OCI-LY7 (cell line): ENCODE measurements around the gene EYA2. TPM values are rescaled to one million over a fixed set of nuclear protein-coding genes. Genes with fewer than 3 reads are reported as not detected.
A peak's percentile ranks its signal among the peaks of the same experiment; 100 is the strongest.

Source experiments
- BruUV-seq: library from RNA; stranded (reverse); fragments of 400-500 nt; replicated peaks from 2 replicates; lab custom pipeline; 2021; lab: Mats Ljungman, UMichigan
- CTCF ChIA-PET: fragments of 300-600 bp; sonication (Branson Sonifier 250); formaldehyde crosslinking; loops from one replicate; lab custom pipeline; 2022; ENCODE audit warnings: antibody characterized with exemption; ENCODE audit not compliant: unreplicated experiment; lab: Charles Lee
- POLR2A ChIA-PET: fragments of 300-600 bp; sonication (Branson Sonifier 250); formaldehyde crosslinking; loops from one replicate; lab custom pipeline; 2022; ENCODE audit warnings: antibody characterized with exemption; lab: Charles Lee
- DNase-seq: peaks from one replicate; pipeline ENCODE4 v3.0.0-alpha.2; 2015; ENCODE audit warnings: low spot score
- H2AFZ ChIP-seq: fragments of 200-600 bp; sonication (generic), shearing (Covaris generic); 2 replicates; pipeline ENCODE4 v1.6.1; 2014; ENCODE audit warnings: mild to moderate bottlenecking, antibody characterized with exemption, low read length, moderate library complexity
- H3K27ac ChIP-seq: fragments of 200-600 bp; sonication (generic); 2 replicates; pipeline ENCODE4 v1.5.1; 2014; ENCODE audit warnings: mixed run types, low read depth, mild to moderate bottlenecking, moderate library complexity, low read length, inconsistent platforms; ENCODE audit not compliant: poor library complexity, severe bottlenecking
- H3K36me3 ChIP-seq: fragments of 200-600 bp; sonication (generic); 2 replicates; pipeline ENCODE4 v1.6.1; 2014; ENCODE audit warnings: mild to moderate bottlenecking, antibody characterized with exemption, low read length, moderate library complexity, mixed read lengths; ENCODE audit not compliant: insufficient read depth
- H3K4me1 ChIP-seq: fragments of 200-600 bp; sonication (generic); 2 replicates; pipeline ENCODE4 v1.5.1; 2014; ENCODE audit warnings: mild to moderate bottlenecking, low read length; ENCODE audit not compliant: insufficient read depth, poor library complexity, severe bottlenecking
- H3K4me2 ChIP-seq: fragments of 200-600 bp; sonication (generic); 2 replicates; pipeline ENCODE4 v1.6.1; 2014; ENCODE audit warnings: mild to moderate bottlenecking, low read length
- H3K4me3 ChIP-seq: fragments of 200-600 bp; sonication (generic); 2 replicates; pipeline ENCODE4 v1.5.1; 2014; ENCODE audit warnings: mild to moderate bottlenecking, low read depth, low read length; ENCODE audit not compliant: poor library complexity, severe bottlenecking
- H3K79me2 ChIP-seq: fragments of 200-600 bp; sonication (generic); 2 replicates; pipeline ENCODE4 v1.6.1; 2016; ENCODE audit warnings: low read depth, mild to moderate bottlenecking, low read length, moderate library complexity, mixed read lengths; ENCODE audit not compliant: insufficient read depth
- H3K9me2 ChIP-seq: fragments of 200-600 bp; sonication (generic); 2 replicates; pipeline ENCODE4 v1.6.1; 2016; ENCODE audit warnings: mild to moderate bottlenecking, low read length, mixed read lengths; ENCODE audit not compliant: insufficient read depth
- H3K9me3 ChIP-seq: fragments of 200-600 bp; sonication (generic); 2 replicates; pipeline ENCODE4 v1.6.1; 2014; ENCODE audit warnings: mild to moderate bottlenecking, mixed run types, low read length, mixed read lengths
- H4K20me1 ChIP-seq: fragments of 200-600 bp; sonication (generic); 2 replicates; pipeline ENCODE4 v1.6.1; 2014; ENCODE audit warnings: mild to moderate bottlenecking, antibody characterized with exemption, low read length, moderate library complexity, mixed read lengths; ENCODE audit not compliant: insufficient read depth
- CTCF ChIP-seq: fragments of 200-600 bp; sonication (generic); conservative IDR thresholded peaks from 2 replicates; pipeline ENCODE4 v1.5.1; 2014; ENCODE audit warnings: mild to moderate bottlenecking, antibody characterized with exemption, low read length, moderate library complexity, mixed read lengths
- EZH2phosphoT487 ChIP-seq: fragments of 200-600 bp; sonication (generic); IDR thresholded peaks from 2 replicates; pipeline ENCODE4 v1.6.1; 2018; ENCODE audit warnings: low read depth, borderline replicate concordance, mild to moderate bottlenecking, mixed run types, antibody characterized with exemption, low read length, moderate library complexity, mixed read lengths
- intact Hi-C: fragments of 100-400 bp; cut with micrococcal nuclease; formaldehyde crosslinking; loops from one replicate; pipeline ENCODE4 v1.10.0; 2022; ENCODE audit not compliant: unreplicated experiment
- total RNA-seq, 2 experiments: library from RNA; depleted of rRNA in 1 of 2; stranded (reverse); fragments of >200 nt in 1 of 2; shearing (Covaris generic) in 1 of 2; gene quantifications; 2 replicates each; pipeline ENCODE4 v1.2.3, GENCODE V29; 2014 to 2022

The EYA2 gene
- total RNA-seq, 2 experiments from 2014 or later = not detected

- Histone ChIP-seq H4K20me1 (no peaks in the 10 kb centered on the region), H3K27ac (no peak overlapping the region), H3K4me3 (no peak overlapping the region), H3K4me1 (no peaks in the 10 kb centered on the region), H3K9me2 (no peaks in the 10 kb centered on the region), H2AFZ (no peak overlapping the region), H3K36me3 (no peaks in the 10 kb centered on the region), H3K4me2 (no peak overlapping the region), H3K79me2 (no peaks in the 10 kb centered on the region), H3K9me3 (no peaks in the 10 kb centered on the region)
- ChIA-PET CTCF (no interaction called here), POLR2A (no interaction called here)
- peak; percentile 16 for DNase-seq
- TF ChIP-seq EZH2phosphoT487 (no peak), CTCF (no peak)
- BruUV-seq = no TSS peak
- intact Hi-C loops = no loop called here
Observed at GRCh38 chr20:47054945-47055344, 160.3 kb downstream of the EYA2 start.

- no peak overlapping the region for H3K4me2 ChIP-seq
Observed at GRCh38 chr20:47055699-47056369, 161.2 kb downstream of the EYA2 start.

More at GRCh38 chr20:47055699-47056369, 161.2 kb downstream of the EYA2 start:
- Histone ChIP-seq H3K79me2 (no peaks in the 10 kb centered on the region), H3K9me2 (no peaks in the 10 kb centered on the region), H3K4me1 (no peaks in the 10 kb centered on the region), H3K27ac (no peak overlapping the region), H3K36me3 (no peaks in the 10 kb centered on the region), H4K20me1 (no peaks in the 10 kb centered on the region), H3K9me3 (no peaks in the 10 kb centered on the region), H3K4me3 (no peak overlapping the region), H2AFZ (no peak overlapping the region)
- no peak for TF ChIP-seq EZH2phosphoT487
- no peak for TF ChIP-seq CTCF
- no peak for DNase-seq
- ChIA-PET CTCF (no interaction called here), POLR2A (interaction anchor here (0.7 kb wide), 1 partner anchor 1234 kb away, joined by 3 read pairs; no protein-coding TSS in a partner anchor)
- intact Hi-C loops = no loop called here
- BruUV-seq = no TSS peak
